Hepatocyte (in vitro differentiated cells): ENCODE measurements around the gene PELO. TPM values are rescaled to one million over a fixed set of nuclear protein-coding genes. Genes with fewer than 3 reads are reported as not detected.

Experiments
- DNase-seq: peaks from one replicate; pipeline ENCODE4 v3.0.0-alpha.2; 2016; ENCODE audit warnings: low spot score
- H2AFZ ChIP-seq: fragments of 200-600 bp; sonication (generic); 2 replicates; pipeline ENCODE4 v1.6.0; 2016; ENCODE audit warnings: antibody characterized with exemption, mild to moderate bottlenecking
- H3K27ac ChIP-seq: fragments of 200-600 bp; sonication (generic); 2 replicates; pipeline ENCODE4 v1.5.1; 2016; ENCODE audit warnings: mild to moderate bottlenecking
- H3K27me3 ChIP-seq: fragments of 200-600 bp; sonication (generic); 2 replicates; pipeline ENCODE4 v1.6.1; 2016
- H3K36me3 ChIP-seq: fragments of 200-600 bp; sonication (generic); replicated peaks from 2 replicates; pipeline ENCODE4 v1.5.1; 2016; ENCODE audit warnings: low read depth; ENCODE audit not compliant: insufficient read depth
- H3K4me1 ChIP-seq: fragments of 200-600 bp; sonication (generic); 2 replicates; pipeline ENCODE4 v1.5.1; 2016; ENCODE audit warnings: mild to moderate bottlenecking, moderate library complexity; ENCODE audit not compliant: insufficient read depth
- H3K4me2 ChIP-seq: fragments of 200-600 bp; sonication (generic); 2 replicates; pipeline ENCODE4 v1.6.0; 2016
- H3K4me3 ChIP-seq: fragments of 200-600 bp; sonication (generic); 2 replicates; pipeline ENCODE4 v1.5.1; 2016; ENCODE audit warnings: mild to moderate bottlenecking
- H3K79me2 ChIP-seq: fragments of 200-600 bp; sonication (generic); 2 replicates; pipeline ENCODE4 v1.6.0; 2017; ENCODE audit warnings: mild to moderate bottlenecking
- H3K9me2 ChIP-seq: fragments of 200-600 bp; sonication (generic); replicated peaks from 2 replicates; pipeline ENCODE4 v1.6.0; 2017; ENCODE audit warnings: mild to moderate bottlenecking; ENCODE audit not compliant: insufficient read depth
- H3K9me3 ChIP-seq: fragments of 200-600 bp; sonication (generic); 2 replicates; pipeline ENCODE4 v1.5.1; 2016; ENCODE audit warnings: low read depth, mild to moderate bottlenecking
- H4K20me1 ChIP-seq: fragments of 200-600 bp; sonication (generic); 2 replicates; pipeline ENCODE4 v1.6.0; 2016; ENCODE audit warnings: mild to moderate bottlenecking; ENCODE audit not compliant: insufficient read depth, poor library complexity, severe bottlenecking
- CTCF ChIP-seq: fragments of 200-600 bp; sonication (generic); IDR thresholded peaks from 2 replicates; pipeline ENCODE4 v1.5.1; 2016; ENCODE audit warnings: antibody characterized with exemption, mild to moderate bottlenecking; ENCODE audit not compliant: poor library complexity
- EZH2 ChIP-seq: fragments of 200-600 bp; sonication (generic); IDR thresholded peaks from 2 replicates; pipeline ENCODE4 v1.6.1; 2016; ENCODE audit warnings: antibody characterized with exemption, mild to moderate bottlenecking, borderline replicate concordance
- EZH2phosphoT487 ChIP-seq: fragments of 200-600 bp; sonication (generic); IDR thresholded peaks from one replicate; pipeline ENCODE4 v1.6.1; 2018; ENCODE audit warnings: antibody characterized with exemption, mild to moderate bottlenecking, low read depth, moderate library complexity; ENCODE audit not compliant: unreplicated experiment, severe bottlenecking
- WGBS: methylation state at CpG from one replicate; pipeline ENCODE4 v1.1.6; 2016; ENCODE audit warnings: low lambda C conversion rate; ENCODE audit errors: missing lambda C conversion rate; 5-methylcytosine and 5-hydroxymethylcytosine counted together
- polyA plus RNA-seq: library from polyadenylated mRNA; unstranded; fragments of >200 nt; fragmentation: Nextera tagmentation; extraction: Ambion mirVana; gene quantifications from 2 replicates; pipeline ENCODE4 v1.2.1, GENCODE V29; 2016
- total RNA-seq: library from RNA; depleted of rRNA; stranded (reverse); fragments of >200 nt; gene quantifications from 2 replicates; pipeline ENCODE4 v1.2.3, GENCODE V29; 2014

The PELO gene
- total and polyA plus RNA-seq, 2 experiments from 2014 or later, result 21.9 to 27.0 TPM

- Histone ChIP-seq H3K79me2 (peaks cover 7% of the 10 kb centered on the region), H4K20me1 (no peaks in the 10 kb centered on the region), H3K27me3 (no peaks in the 10 kb centered on the region), H3K36me3 (no peaks in the 10 kb centered on the region), H3K4me1 (no peaks in the 10 kb centered on the region), H3K27ac (no peak overlapping the region), H3K4me3 (no peak overlapping the region), H3K9me3 (no peaks in the 10 kb centered on the region), H2AFZ (no peak overlapping the region), H3K4me2 (no peak overlapping the region), H3K9me2 (no peaks in the 10 kb centered on the region)
- TF ChIP-seq EZH2 (no peak), CTCF (no peak), EZH2phosphoT487 (no peak)
- WGBS, result 100% methylated on average over 1 of the region's 1 CpG
- no peak for DNase-seq
Observed at GRCh38 chr5:52827815-52828214, 40.1 kb downstream of the PELO start.

- no peak for DNase-seq
- H3K27me3 ChIP-seq, result no peaks in the 10 kb centered on the region
- no peak overlapping the region for H2AFZ ChIP-seq
- no peak overlapping the region for H3K4me2 ChIP-seq
- H3K9me2 ChIP-seq, result no peaks in the 10 kb centered on the region
- H3K4me1 ChIP-seq, result no peaks in the 10 kb centered on the region
- H3K4me3 ChIP-seq, result no peak overlapping the region
- no peak overlapping the region for H3K27ac ChIP-seq
- TF ChIP-seq CTCF (no peak), EZH2phosphoT487 (no peak), EZH2 (no peak)
- H3K79me2 ChIP-seq, result peaks cover 10% of the 10 kb centered on the region
- H3K36me3 ChIP-seq, result no peaks in the 10 kb centered on the region
- H4K20me1 ChIP-seq, result no peaks in the 10 kb centered on the region
- H3K9me3 ChIP-seq, result no peaks in the 10 kb centered on the region
Observed at GRCh38 chr5:52829664-52830063, 41.9 kb downstream of the PELO start.

DNA sequence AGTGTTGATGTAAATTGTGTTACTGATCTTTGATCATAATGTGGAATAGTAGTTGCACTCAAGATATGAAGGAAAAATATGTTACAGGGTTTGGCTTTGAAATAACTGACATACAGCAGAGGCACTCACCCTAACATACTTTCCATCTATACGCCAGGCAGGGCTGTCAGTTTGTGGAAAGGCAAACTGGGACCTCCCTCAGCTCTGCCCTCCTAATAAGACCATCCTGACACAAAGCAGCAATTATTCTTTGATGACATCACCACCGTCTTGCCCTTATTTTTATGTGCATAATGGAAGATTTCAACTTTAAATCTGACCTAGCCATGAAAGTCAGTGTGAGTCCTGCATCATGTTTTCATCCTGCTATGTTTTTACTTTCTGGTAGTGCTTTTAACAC lies 42.9 kb downstream of the PELO start:
- peaks cover 10% of the 10 kb centered on the region for H3K79me2 ChIP-seq
- H4K20me1 ChIP-seq, result no peaks in the 10 kb centered on the region
- no peak for TF ChIP-seq EZH2
- no peak for TF ChIP-seq EZH2phosphoT487
- TF ChIP-seq CTCF, result no peak
- no peak overlapping the region for H3K4me3 ChIP-seq
- H3K4me2 ChIP-seq, result no peak overlapping the region
- H3K4me1 ChIP-seq, result no peaks in the 10 kb centered on the region
- no peaks in the 10 kb centered on the region for H3K36me3 ChIP-seq
- H3K27ac ChIP-seq, result no peak overlapping the region
- H3K9me2 ChIP-seq, result no peaks in the 10 kb centered on the region
- DNase-seq, result no peak
- no peak overlapping the region for H2AFZ ChIP-seq
- no peaks in the 10 kb centered on the region for H3K27me3 ChIP-seq
- no peaks in the 10 kb centered on the region for H3K9me3 ChIP-seq
- 89% methylated on average over 2 of the region's 2 CpGs for WGBS

GRCh38 chr5:52831786-52832511 lies 44.2 kb downstream of the PELO start:
- no peak for TF ChIP-seq CTCF
- TF ChIP-seq EZH2phosphoT487, result no peak
- TF ChIP-seq EZH2, result no peak

More at GRCh38 chr5:52831786-52832511, 44.2 kb downstream of the PELO start:
- Histone ChIP-seq H3K27ac (no peak overlapping the region), H3K4me3 (no peak overlapping the region), H3K36me3 (no peaks in the 10 kb centered on the region), H2AFZ (no peak overlapping the region), H3K4me1 (no peaks in the 10 kb centered on the region), H3K4me2 (no peak overlapping the region), H4K20me1 (no peaks in the 10 kb centered on the region), H3K9me2 (no peaks in the 10 kb centered on the region), H3K9me3 (no peaks in the 10 kb centered on the region), H3K27me3 (no peaks in the 10 kb centered on the region), H3K79me2 (peaks cover 12% of the 10 kb centered on the region)
- 87% methylated on average over 2 of the region's 2 CpGs for WGBS
- DNase-seq, result no peak
